NCI-H2107 (cell line): ENCODE results near the gene PPFIBP1.
"Not testable (repeated sequence)": the region's sequence is repeated elsewhere in the genome, so short reads cannot be mapped to it uniquely, and the experiment has no call there.

Experiments used
- DNase-seq: peaks from one replicate; lab custom pipeline; 2025; lab: John Stamatoyannopoulos, UW

The PPFIBP1 gene

DNA sequence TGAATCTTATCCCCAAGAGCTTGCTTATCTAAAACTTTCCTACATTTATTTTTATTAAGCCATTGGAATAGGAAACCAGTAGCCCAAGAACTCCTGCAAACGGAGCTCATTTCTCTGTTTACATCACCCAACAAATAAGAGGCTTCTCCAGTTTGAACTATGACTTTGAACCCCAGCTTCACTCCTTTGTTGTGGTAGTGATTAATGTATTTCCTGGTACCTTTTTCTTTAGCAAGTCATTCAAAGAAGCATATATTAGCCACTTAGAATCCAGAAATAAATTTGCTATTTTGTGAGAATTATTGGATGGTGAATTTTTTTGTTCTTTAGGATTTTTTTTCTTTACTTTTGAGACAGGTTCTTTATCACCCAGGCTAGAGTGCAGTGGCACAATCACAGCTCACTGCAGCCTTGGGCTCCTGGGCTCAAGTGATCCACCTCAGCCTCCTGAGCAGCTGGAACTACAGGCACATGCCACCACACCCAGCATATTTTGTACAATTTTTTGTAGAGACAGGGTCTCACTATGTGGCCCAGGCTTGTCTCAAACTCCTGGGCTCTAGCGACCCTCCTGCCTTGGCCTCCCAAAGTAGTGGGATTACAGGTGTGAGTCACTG lies 104.0 kb downstream of the PPFIBP1 start:
- not testable (repeated sequence) for DNase-seq

DNA sequence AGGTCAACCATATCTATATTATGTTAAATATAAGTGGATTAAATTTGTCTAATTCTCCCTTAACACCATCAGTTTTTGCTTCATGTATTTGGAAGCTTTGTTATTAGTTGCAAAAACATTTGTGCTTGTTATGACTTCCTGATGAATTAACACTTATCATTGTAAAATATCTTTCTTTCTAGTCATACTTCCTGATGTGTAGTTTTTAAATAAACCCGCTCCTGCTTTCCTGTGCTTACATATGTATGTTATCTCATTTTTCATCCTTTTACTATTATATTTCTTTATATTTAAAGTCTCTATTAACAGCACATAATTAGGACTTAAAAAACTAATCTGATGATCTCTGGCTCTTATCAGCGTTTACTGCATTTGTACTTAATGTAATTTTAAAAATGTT lies 106.2 kb downstream of the PPFIBP1 start:
- DNase-seq = not testable (repeated sequence)

DNA sequence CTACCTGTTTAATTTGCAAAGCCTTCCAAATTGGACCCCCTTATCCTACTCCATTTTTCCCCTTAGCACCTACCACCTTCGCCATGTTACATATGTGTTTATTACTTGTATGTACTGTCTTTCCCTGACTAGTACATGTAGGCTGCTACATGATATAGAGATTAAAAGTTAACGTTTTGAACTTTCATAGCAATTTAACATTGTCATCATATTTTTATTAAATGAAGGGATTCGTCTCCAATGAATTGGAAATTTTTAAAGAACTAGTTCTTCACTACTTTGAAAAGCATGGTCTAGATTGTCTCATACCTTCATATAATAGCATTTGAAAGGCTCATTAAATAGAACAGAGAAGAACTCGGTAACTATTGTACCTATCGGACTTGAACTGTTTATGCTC lies 107.4 kb downstream of the PPFIBP1 start:
- no peak for DNase-seq

DNA sequence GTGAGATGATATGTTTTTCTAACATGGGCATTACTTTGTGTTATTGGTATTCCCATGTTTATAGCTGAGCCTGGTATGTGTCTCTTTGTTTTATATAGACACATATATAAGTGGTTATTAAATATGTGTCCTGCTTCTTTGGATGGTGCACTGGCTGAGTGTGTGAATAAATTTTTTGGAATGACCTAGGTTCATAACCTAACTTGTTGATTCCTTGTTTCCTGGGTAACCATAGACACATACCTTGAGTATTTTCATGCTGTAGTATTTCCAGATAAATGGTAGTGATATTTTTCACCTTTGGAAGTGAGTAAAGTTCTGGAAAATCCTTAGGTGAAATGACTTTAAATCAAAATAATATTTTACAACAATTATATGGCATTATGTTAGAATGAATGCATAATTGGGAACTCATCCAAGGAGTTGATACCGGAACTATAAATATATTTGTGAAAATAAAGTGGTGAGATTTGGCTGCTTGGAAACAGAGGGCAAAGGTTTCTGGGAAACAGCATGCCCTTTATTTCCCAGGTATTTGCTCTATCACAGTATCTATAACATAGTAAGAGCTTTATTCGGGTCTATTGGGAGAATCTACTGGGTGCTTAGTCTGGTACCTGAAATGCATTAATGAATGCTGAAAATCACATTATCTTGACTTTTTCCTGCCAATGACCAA lies 107.9 kb downstream of the PPFIBP1 start:
- DNase-seq = no peak

DNA sequence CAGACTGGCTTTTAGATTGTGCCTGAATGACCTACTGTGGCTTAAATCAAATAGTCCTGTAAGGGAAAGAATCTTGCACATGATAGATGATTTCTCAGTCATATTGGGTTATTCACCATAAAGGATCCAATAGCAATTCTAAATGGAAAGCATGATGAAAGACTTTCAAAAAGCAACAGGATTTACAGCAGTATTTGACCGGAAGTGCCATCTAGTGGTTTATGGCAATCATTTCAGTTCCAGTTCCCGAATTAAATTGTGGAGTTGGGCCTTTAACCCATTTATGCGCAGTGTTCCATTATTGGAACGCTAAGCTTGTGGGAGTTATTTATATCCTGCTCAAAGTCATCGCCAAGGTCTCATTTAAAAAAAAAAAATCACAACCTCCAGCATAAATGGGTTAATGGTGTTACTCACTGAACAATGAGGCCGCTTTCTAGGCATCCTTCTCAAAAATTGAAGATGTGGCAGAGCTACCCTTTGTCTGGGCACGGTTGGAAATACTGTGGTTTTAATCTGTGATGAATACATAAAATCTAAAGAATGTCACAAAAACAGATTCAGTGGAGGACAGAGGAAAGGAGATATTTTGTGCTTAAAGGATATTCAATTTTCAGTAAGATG lies 111.5 kb downstream of the PPFIBP1 start:
- DNase-seq = peak; percentile 12

- DNase-seq = not testable (repeated sequence)
Measured at GRCh38 chr12:27636569-27636968, 112.6 kb downstream of the PPFIBP1 start.

GRCh38 chr12:27637524-27637923 lies 113.5 kb downstream of the PPFIBP1 start:
- no peak for DNase-seq

DNA sequence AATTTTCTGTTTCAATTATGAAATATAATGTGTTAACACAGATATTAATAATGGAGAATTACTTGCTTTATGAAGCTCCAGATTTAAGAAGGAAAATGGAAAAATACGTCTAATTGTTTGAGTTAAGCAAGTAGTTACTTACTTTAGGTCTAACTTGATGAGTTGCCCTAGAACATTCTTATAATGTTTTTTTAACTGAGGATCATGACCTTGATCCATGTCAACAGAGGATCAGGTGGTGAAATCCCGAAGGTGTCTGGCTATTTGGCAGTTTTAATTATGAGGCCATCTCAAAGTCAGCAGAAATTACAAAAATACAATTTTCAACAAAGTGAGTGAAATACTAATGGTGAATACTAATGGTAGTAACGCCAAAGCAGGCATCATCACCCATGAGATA lies 115.3 kb downstream of the PPFIBP1 start:
- DNase-seq = no peak

GRCh38 chr12:27640566-27641200 lies 116.7 kb downstream of the PPFIBP1 start:
- DNase-seq = not testable (repeated sequence)

DNA sequence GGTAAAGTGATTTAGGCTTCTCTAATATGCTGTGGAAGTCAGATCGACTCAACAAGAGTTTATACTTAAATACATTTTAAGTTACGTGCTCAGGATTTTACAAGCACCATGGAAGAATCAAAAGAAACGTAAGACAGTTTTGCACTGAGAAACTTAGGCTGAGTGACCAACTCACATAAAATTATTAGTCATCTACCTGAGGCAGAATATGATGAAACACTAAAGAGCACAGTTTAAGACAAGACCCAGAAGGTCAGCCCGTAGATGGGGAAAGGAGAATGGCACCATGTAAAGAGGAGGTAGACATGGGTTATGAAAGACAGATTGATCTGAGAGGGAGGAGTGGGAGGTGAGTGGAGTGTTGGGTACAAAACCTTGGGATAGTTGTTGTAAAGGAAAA lies 118.4 kb downstream of the PPFIBP1 start:
- DNase-seq = not testable (repeated sequence)

DNA sequence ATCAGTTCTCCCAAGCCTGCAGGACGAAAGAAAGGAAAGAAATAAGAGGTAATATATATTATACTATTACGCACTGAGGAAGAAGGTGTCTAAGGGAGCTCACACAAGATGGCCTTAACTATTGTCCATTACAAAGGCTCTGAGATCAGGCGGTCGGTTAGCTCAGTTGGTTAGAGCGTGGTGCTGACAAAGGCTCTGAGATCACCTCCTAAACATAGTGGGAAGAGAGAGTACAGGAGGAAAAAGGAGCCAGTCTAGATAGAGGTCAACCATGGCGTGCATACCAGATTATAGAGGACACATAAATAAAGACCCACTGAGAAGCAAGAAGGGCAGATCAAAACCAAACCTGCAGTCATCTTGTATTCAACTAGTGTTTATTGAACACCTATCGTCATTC lies 118.9 kb downstream of the PPFIBP1 start:
- DNase-seq = not testable (repeated sequence)

- DNase-seq = peak; percentile 4
Measured at GRCh38 chr12:27644158-27644845, 120.3 kb downstream of the PPFIBP1 start.

DNA sequence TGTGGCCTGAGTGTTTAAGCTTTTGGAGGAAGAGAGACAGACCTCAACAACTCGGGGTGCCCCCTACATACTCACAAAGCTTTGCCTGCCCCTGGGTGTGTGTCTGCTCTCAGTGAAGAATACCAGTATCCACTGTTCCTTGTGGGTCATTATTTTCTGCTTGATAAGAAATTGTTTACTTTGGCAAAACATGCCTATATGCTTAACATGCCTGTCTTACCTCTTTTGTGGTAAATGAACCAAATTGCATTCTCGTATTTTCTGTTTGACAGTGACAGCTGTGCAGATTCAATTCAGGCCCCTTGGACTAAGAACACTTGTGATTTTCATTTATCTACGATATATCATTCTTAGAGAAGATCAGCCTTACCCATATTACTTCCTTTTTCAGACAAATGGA lies 121.7 kb downstream of the PPFIBP1 start:
- no peak for DNase-seq

- no peak for DNase-seq
Measured at GRCh38 chr12:27646149-27646548, 122.1 kb downstream of the PPFIBP1 start.

DNA sequence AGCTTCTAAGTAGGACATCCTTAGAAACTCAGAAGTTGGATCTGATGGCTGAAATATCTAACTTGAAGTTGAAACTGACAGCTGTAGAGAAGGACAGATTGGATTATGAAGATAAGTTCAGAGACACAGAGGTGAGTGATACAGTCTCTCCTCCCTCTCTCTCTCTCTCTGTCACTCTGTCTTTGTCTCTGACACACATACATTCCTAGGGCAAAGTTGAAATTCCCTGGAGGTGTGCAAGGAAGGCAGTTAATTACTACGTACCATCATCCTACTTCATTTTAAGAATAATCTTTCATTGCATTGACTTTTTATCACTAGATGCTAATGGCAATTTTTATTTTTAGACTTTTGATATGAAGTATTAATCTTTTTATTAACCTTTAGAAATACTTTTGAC lies 126.0 kb downstream of the PPFIBP1 start:
- no peak for DNase-seq

- no peak for DNase-seq
Measured at GRCh38 chr12:27651201-27651600, 127.2 kb downstream of the PPFIBP1 start.

- peak; percentile 81 for DNase-seq
Measured at GRCh38 chr12:27652174-27652763, 128.3 kb downstream of the PPFIBP1 start.

DNA sequence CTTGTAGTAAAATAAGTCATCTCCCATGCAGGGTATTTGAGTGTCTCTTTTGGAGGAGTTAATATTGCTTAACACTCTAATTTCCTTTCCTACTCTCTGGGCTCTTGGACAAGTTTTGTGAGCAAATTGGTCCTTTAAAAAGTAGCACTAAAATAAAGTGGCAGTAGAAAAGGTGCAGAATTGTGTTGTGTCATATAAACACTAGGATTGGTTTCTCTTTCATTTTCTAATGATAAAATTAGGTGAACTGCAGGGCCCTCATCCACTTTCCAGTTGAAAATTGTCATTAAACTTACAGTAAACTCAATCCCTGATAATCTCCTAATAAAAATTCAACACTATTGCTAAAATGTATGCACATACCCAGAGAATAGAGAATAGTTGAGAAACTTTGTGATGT lies 129.7 kb downstream of the PPFIBP1 start:
- DNase-seq = no peak

DNA sequence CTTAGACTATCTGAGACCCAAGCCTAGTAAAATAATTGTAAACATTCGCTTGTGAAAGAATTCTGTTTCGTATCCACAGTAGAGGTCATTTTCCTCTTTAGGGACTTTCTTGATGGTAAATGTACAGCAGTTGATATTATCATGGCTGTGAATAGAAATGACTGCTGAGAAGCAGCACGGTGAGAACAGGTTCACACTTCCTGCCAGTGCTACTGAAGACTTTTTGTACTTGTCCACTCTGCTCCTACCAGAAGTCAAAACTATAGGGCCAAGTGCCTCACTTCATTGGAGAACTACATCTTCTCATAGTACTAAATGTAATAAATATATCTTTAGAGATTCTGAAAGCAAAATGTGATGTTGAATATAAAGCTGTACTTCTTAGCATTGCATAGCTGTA lies 131.5 kb downstream of the PPFIBP1 start:
- not testable (repeated sequence) for DNase-seq

GRCh38 chr12:27657296-27657695 lies 133.3 kb downstream of the PPFIBP1 start:
- no peak for DNase-seq

GRCh38 chr12:27665704-27666103 lies 141.7 kb downstream of the PPFIBP1 start:
- DNase-seq = no peak

DNA sequence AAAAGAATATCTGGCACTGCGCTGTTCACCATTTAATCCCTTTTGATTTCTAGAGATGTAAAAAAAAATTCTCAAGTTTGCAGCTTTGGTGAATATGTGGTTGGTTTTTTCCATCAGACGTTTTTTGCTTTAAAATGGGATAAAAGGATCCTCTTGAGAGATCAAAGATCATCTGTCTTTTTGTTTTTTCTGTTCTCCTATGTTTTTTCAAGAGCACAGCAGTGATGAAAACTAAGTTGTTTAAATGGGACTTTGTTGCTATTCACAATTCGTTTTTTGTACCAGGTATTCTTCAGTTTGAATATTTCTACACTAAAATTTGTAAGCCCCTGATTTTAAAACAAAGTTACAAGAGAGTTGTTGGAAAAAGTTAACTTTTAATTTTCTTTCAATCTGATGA lies 142.5 kb downstream of the PPFIBP1 start:
- no peak for DNase-seq
